Fibroblast of mammary gland (primary cell): ENCODE measurements around the gene NUS1.
"Not testable (repeated sequence)": the region's sequence is repeated elsewhere in the genome, so short reads cannot be mapped to it uniquely, and the experiment has no call there.

Experiments
- DNase-seq: peaks from one replicate; pipeline ENCODE4 v3.0.0-alpha.2; 2010; ENCODE audit warnings: low read depth
- H3K4me3 ChIP-seq: 2 replicates; pipeline ENCODE4 v1.5.1; 2011; ENCODE audit warnings: low read depth, mild to moderate bottlenecking, low read length, moderate library complexity; ENCODE audit not compliant: control insufficient read depth
- CTCF ChIP-seq: conservative IDR thresholded peaks from 2 replicates; pipeline ENCODE4 v1.5.1; 2011; ENCODE audit warnings: low read depth, low read length, inconsistent platforms; ENCODE audit not compliant: control insufficient read depth, insufficient read depth

Gene NUS1

GRCh38 chr6:117655380-117655779, 19.9 kb upstream of the NUS1 start:
- DNase-seq, result no peak
- no peak for TF ChIP-seq CTCF
- no peak overlapping the region for H3K4me3 ChIP-seq

GRCh38 chr6:117666881-117667280, 8.4 kb upstream of the NUS1 start:
- no peak overlapping the region for H3K4me3 ChIP-seq
- DNase-seq, result no peak
- no peak for TF ChIP-seq CTCF

GRCh38 chr6:117668736-117669135, 6.5 kb upstream of the NUS1 start:
- no peak for DNase-seq
- no peak overlapping the region for H3K4me3 ChIP-seq
- TF ChIP-seq CTCF, result no peak

GRCh38 chr6:117674503-117674902, 766 bp upstream of the NUS1 start:
- H3K4me3 ChIP-seq, result peak overlapping the region; percentile 73
- no peak for DNase-seq
- TF ChIP-seq CTCF, result no peak

GRCh38 chr6:117675658-117676301, 511 bp downstream of the NUS1 start:
- not testable (repeated sequence) for DNase-seq
- peak overlapping the region; percentile 81 for H3K4me3 ChIP-seq

- peak; percentile 10 for DNase-seq
- TF ChIP-seq CTCF, result no peak
- peak overlapping the region; percentile 81 for H3K4me3 ChIP-seq
Observed at GRCh38 chr6:117676577-117677218, 1.4 kb downstream of the NUS1 start.

GRCh38 chr6:117677553-117678141, 2.4 kb downstream of the NUS1 start:
- no peak for TF ChIP-seq CTCF
- peak; percentile 89 for DNase-seq
- no peak overlapping the region for H3K4me3 ChIP-seq
